Right lobe of liver (tissue), 6 donors: ENCODE measurements around the gene LRMDA. TPM values are rescaled to one million over a fixed set of nuclear protein-coding genes. Genes with fewer than 3 reads are reported as not detected.
A peak's percentile ranks its signal among the peaks of the same experiment; 100 is the strongest.

Experiments used
- ATAC-seq, 4 donors: fragments of 200-7000 bp; cut with Tn5 transposase; one replicate each; pipeline ENCODE4 v1.9.1; 2020; ENCODE audit warnings: mild to moderate bottlenecking in 4 of 4, moderate library complexity in 4 of 4
- DNase-seq, 3 donors: peaks; one replicate each; pipeline ENCODE4 v3.0.0-alpha.2; 2020
- H3K27ac ChIP-seq, 3 donors: fragments of 200-600 bp; one replicate each; pipeline ENCODE4 v1.8.0; 2022
- H3K27me3 ChIP-seq, 2 donors: fragments of 200-600 bp; one replicate each; pipeline ENCODE4 v1.8.0; 2022
- H3K36me3 ChIP-seq, 4 donors: fragments of 200-600 bp; sonication (generic) in 1 of 4; one replicate each; pipeline versions ENCODE4 v1.5.1 to v1.8.0; 2017 to 2022; ENCODE audit warnings: control low read depth in 1 of 4
- H3K4me1 ChIP-seq, 4 donors: fragments of 200-600 bp; sonication (generic) in 1 of 4; one replicate each; pipeline versions ENCODE4 v1.5.1 to v1.8.0; 2017 to 2022; ENCODE audit warnings: control low read depth in 1 of 4
- H3K4me3 ChIP-seq, 3 donors: fragments of 200-600 bp; one replicate each; pipeline ENCODE4 v1.8.0; 2022
- H3K9me3 ChIP-seq, 4 donors: fragments of 200-600 bp; sonication (generic) in 1 of 4; one replicate each; pipeline versions ENCODE4 v1.5.1 to v1.8.0; 2017 to 2022; ENCODE audit warnings: control low read depth in 1 of 4
- POLR2A ChIP-seq: fragments of 450-650 bp; IDR thresholded peaks from one replicate; pipeline ENCODE4 v1.6.1; 2017; ENCODE audit warnings: antibody characterized with exemption, mild to moderate bottlenecking
- WGBS: methylation state at CpG from one replicate; pipeline ENCODE4 v1.1.6; 2018; ENCODE audit warnings: low coverage, low lambda C conversion rate; ENCODE audit not compliant: insufficient coverage; ENCODE audit errors: missing lambda C conversion rate; 5-methylcytosine and 5-hydroxymethylcytosine counted together
- intact Hi-C, 2 donors: fragments of 100-400 bp; cut with DNase I; formaldehyde crosslinking; loops; one replicate each; pipeline versions ENCODE4 v1.11.2 to v1.14.1; 2022
- long read RNA-seq: library from polyadenylated mRNA; unstranded; transcript quantifications from one replicate; pipeline ENCODE4 v2.0.0, GENCODE V29; 2019
- total RNA-seq, 6 experiments: library from RNA; depleted of rRNA in 2 of 6; stranded (reverse); fragments of >200 nt in 2 of 6; fragmentation: NEBNext Ultra II Directional in 3 of 6; extraction: Animal tissue kit (Norgen Biotek cat#: 25700) in 3 of 6; gene quantifications; one replicate each; pipeline versions ENCODE4 v1.1.0 to v1.2.4, GENCODE V29; 2016 to 2023
- TF ChIP-seq, protein P1 (sequence below), 4 donors: fragments of 200-600 bp in 3 of 4; fragments of 450-650 bp in 1 of 4; IDR thresholded peaks; one replicate each; pipeline versions ENCODE4 v1.5.1 to v1.8.0; 2016 to 2022; ENCODE audit warnings: antibody characterized with exemption in 4 of 4, mild to moderate bottlenecking in 2 of 4
- donor health status: DM: no; HTN: yes; CAD: no.
- donor health status: DM: no; HTN: no; CAD: no.
- donor health status: DM: no; HTN: no; CAD: no.
- donor health status: DM: no; HTN: yes; CAD: no.
- donor health status: DM: no; HTN: yes; CAD: no.

The LRMDA gene
- total RNA-seq: 10 to 100 TPM in 5 of 6 experiments, 1 to 10 TPM in 1; 9.9 to 19.9 (median 16.3) TPM
- long read RNA-seq, partial matches to known transcripts: 0 of 2 reads
- long read RNA-seq, other reads (novel, unspliced or antisense): 2 of 2 reads

DNA sequence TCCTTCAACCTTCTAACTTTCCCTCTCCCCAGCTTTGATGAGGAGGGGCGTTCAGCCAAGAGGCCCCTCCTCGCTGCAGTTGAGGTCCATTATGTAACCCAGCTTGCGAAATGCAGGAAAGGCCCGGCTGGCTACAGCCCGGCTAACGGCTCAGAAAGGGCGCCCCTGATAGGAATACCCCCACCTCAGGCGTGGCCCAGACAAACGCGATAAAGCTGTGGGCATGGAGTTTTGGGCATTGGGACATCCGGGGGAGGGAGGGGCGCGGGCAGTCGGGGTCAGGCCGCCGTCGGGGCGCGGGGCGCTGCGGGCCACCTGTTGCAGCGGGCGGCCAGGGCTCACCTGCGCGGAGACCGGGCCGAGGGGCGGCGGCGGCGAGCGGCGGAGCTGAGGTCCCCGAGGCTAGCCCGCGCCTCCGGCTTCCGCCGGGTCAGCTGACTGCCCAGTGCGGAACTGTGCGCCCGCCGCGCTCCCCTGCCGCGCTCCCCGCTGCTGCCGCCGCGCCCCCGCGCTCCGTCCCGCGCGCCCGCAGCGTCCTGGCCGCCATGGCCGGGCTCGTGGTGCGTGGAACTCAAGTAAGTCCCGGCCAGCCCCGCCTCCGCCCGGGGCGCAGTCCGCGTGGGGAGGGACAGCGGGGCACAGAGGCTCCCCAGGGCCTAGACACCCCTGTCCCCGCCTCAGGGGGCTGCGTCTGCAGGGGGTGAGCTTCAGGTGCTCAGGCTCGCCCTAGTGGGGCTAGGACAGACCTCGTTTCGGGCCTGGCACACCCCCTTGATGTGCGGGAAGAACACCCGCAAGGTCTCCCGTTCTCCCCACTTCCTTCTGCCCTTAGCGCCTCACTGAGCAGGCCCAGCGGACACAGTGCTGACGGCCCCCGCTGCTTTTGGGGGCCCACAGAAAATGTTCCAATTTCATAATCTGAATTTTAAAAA lies at the start of gene LRMDA:
Gene LRMDA (plus strand): TSS at position 445 of the 932 bp plus-strand sequence.
- Histone ChIP-seq H3K27ac (peak within 1 kb of the TSS; percentile 83 to 90 (median 88)), H3K9me3 (no peaks in the 10 kb centered on the region), H3K36me3 (no peaks in the 10 kb centered on the region), H3K27me3 (no peaks in the 10 kb centered on the region), H3K4me1 (peaks cover 0 to 32% (median 6%) of the 10 kb centered on the region in 4 donors), H3K4me3 (peak within 1 kb of the TSS; percentile 68 to 80 (median 75))
- 1% methylated on average over 17 of the region's 82 CpGs for WGBS
- DNase-seq: peak; percentile 74 to 80 (median 77)
- intact Hi-C loops: no loop called here
- ATAC-seq: peak; percentile 65 to 73 (median 72)
- TF ChIP-seq POLR2A: peak; percentile 72
- TF ChIP-seq, protein P1, sequence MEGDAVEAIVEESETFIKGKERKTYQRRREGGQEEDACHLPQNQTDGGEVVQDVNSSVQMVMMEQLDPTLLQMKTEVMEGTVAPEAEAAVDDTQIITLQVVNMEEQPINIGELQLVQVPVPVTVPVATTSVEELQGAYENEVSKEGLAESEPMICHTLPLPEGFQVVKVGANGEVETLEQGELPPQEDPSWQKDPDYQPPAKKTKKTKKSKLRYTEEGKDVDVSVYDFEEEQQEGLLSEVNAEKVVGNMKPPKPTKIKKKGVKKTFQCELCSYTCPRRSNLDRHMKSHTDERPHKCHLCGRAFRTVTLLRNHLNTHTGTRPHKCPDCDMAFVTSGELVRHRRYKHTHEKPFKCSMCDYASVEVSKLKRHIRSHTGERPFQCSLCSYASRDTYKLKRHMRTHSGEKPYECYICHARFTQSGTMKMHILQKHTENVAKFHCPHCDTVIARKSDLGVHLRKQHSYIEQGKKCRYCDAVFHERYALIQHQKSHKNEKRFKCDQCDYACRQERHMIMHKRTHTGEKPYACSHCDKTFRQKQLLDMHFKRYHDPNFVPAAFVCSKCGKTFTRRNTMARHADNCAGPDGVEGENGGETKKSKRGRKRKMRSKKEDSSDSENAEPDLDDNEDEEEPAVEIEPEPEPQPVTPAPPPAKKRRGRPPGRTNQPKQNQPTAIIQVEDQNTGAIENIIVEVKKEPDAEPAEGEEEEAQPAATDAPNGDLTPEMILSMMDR (IDR thresholded peaks at IDR 0.05): no peak

DNA sequence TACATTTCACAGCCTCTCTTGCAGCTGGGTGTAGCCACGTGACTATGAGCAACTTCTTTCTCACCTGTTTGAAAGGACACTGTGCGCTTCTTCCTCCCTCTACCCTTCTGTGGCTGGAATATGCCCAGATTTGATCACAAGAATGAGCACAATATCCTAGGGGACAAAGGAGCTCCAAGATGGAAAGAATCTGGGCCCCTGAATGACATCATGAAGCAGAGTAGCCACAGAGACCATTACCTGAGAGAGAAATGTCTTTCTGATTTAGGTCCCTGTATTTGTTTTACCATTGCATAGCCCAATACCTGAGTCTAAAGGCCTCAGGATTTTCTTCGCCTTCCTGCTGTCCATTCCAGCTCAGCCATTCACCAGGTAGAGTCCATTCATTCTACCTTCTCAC lies 45.3 kb upstream of the LRMDA start:
- 100% methylated on average over 2 of the region's 3 CpGs for WGBS
- no peak overlapping the region for H3K4me3 ChIP-seq
- no peak overlapping the region for H3K27ac ChIP-seq
- DNase-seq: no peak
- ATAC-seq: no peak
- intact Hi-C loops: no loop called here
- H3K9me3 ChIP-seq: no peaks in the 10 kb centered on the region
- H3K36me3 ChIP-seq: no peaks in the 10 kb centered on the region
- H3K27me3 ChIP-seq: no peaks in the 10 kb centered on the region
- TF ChIP-seq POLR2A: no peak
- TF ChIP-seq, protein P1 (IDR thresholded peaks at IDR 0.05): no peak
- H3K4me1 ChIP-seq: no peaks in the 10 kb centered on the region

DNA sequence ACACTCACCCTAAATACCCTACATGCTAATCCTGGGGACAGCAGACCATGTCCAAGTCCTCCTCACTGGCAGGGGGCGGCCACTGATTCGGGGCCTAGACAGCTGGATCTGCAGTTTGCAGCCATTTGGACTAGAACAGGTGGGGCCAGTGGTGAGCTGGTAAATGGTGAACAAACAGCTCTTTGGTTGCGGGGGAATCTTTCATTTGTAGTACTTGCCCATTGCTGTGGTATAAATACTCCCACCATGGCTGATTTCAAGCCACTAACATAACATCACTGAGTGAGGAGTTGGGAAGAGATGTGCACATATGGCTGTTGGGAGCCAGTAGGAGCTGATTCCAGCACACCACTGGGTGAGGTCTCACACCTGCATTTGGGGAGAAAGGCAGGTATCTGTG lies 43.3 kb upstream of the LRMDA start:
- no peaks in the 10 kb centered on the region for H3K27me3 ChIP-seq
- whole genome bisulfite sequencing: no CpG with 5 or more reads among the region's 3 CpGs
- H3K27ac ChIP-seq: no peak overlapping the region
- DNase-seq (no peak), ATAC-seq (no peak)
- intact Hi-C loops: no loop called here
- no peaks in the 10 kb centered on the region for H3K4me1 ChIP-seq
- H3K9me3 ChIP-seq: no peaks in the 10 kb centered on the region
- no peak overlapping the region for H3K4me3 ChIP-seq
- no peaks in the 10 kb centered on the region for H3K36me3 ChIP-seq
- no peak for TF ChIP-seq POLR2A
- TF ChIP-seq, protein P1 (IDR thresholded peaks at IDR 0.05): no peak

GRCh38 chr10:75390178-75390577 lies 41.2 kb upstream of the LRMDA start:
- Histone ChIP-seq H3K36me3 (no peaks in the 10 kb centered on the region), H3K9me3 (no peaks in the 10 kb centered on the region), H3K4me1 (no peaks in the 10 kb centered on the region), H3K27ac (no peak overlapping the region), H3K4me3 (no peak overlapping the region), H3K27me3 (no peaks in the 10 kb centered on the region)
- TF ChIP-seq POLR2A: no peak
- TF ChIP-seq, protein P1 (IDR thresholded peaks at IDR 0.05): no peak
- intact Hi-C loops: loop anchor here in 1 of 2 donors (10.0 kb wide), 2 partner anchors 525 to 645 kb away; no protein-coding TSS in a partner anchor
- ATAC-seq: no peak
- no peak for DNase-seq
